Trophoblast cell (in vitro differentiated cells and primary cell): ENCODE data around the gene COTL1.

ENCODE experiments used
- DNase-seq, 2 donors: peaks; one replicate each; pipeline ENCODE4 v3.0.0-alpha.2; 2016
- H2AFZ ChIP-seq: 2 replicates; pipeline ENCODE4 v1.6.1; 2013; ENCODE audit warnings: low read length, moderate library complexity, mild to moderate bottlenecking; ENCODE audit not compliant: insufficient read depth, poor library complexity
- H2AK5ac ChIP-seq: 2 replicates; pipeline ENCODE4 v1.6.1; 2013; ENCODE audit warnings: mild to moderate bottlenecking, low read length
- H2BK120ac ChIP-seq: 2 replicates; pipeline ENCODE4 v1.6.1; 2013; ENCODE audit warnings: low read length, mild to moderate bottlenecking, moderate library complexity; ENCODE audit not compliant: insufficient read depth, poor library complexity
- H2BK12ac ChIP-seq: 2 replicates; pipeline ENCODE4 v1.6.1; 2013; ENCODE audit warnings: mild to moderate bottlenecking, low read length, moderate library complexity
- H2BK5ac ChIP-seq: 2 replicates; pipeline ENCODE4 v1.6.1; 2013; ENCODE audit warnings: low read length, low read depth, moderate library complexity, mild to moderate bottlenecking; ENCODE audit not compliant: poor library complexity
- H3K14ac ChIP-seq: 2 replicates; pipeline ENCODE4 v1.6.1; 2013; ENCODE audit warnings: mild to moderate bottlenecking, low read length
- H3K18ac ChIP-seq: 2 replicates; pipeline ENCODE4 v1.6.1; 2013; ENCODE audit warnings: mild to moderate bottlenecking, low read length
- H3K23ac ChIP-seq: 2 replicates; pipeline ENCODE4 v1.6.1; 2013; ENCODE audit warnings: low read length
- H3K27ac ChIP-seq: 2 replicates; pipeline ENCODE4 v1.5.1; 2013; ENCODE audit warnings: low read depth, mild to moderate bottlenecking, inconsistent platforms, low read length, moderate library complexity
- H3K27me3 ChIP-seq: 2 replicates; pipeline ENCODE4 v1.6.1; 2013; ENCODE audit warnings: inconsistent platforms, mild to moderate bottlenecking, low read length, moderate library complexity; ENCODE audit not compliant: insufficient read depth
- H3K36me3 ChIP-seq, 2 experiments: 1 replicate in 1 of 2; 2 replicates in 1 of 2; pipeline ENCODE4 v1.6.1; 2013; ENCODE audit warnings: low read length in 2 of 2, mild to moderate bottlenecking in 2 of 2, moderate library complexity in 1 of 2; ENCODE audit not compliant: insufficient read depth in 2 of 2, control insufficient read depth in 1 of 2
- H3K4ac ChIP-seq: 2 replicates; pipeline ENCODE4 v1.6.1; 2013; ENCODE audit warnings: low read depth, mild to moderate bottlenecking, low read length, moderate library complexity
- H3K4me1 ChIP-seq, 2 experiments: 1 replicate in 1 of 2; 2 replicates in 1 of 2; pipeline ENCODE4 v1.6.1; 2013; ENCODE audit warnings: low read length in 2 of 2, mild to moderate bottlenecking in 2 of 2, moderate library complexity in 1 of 2; ENCODE audit not compliant: insufficient read depth in 2 of 2, control insufficient read depth in 1 of 2
- H3K4me2 ChIP-seq: 2 replicates; pipeline ENCODE4 v1.6.1; 2013; ENCODE audit warnings: inconsistent platforms, mild to moderate bottlenecking, low read length, moderate library complexity
- H3K4me3 ChIP-seq: 2 replicates; pipeline ENCODE4 v1.5.1; 2013; ENCODE audit warnings: mild to moderate bottlenecking, low read depth, low read length, inconsistent platforms
- H3K79me1 ChIP-seq: one replicate; pipeline ENCODE4 v1.6.1; 2013; ENCODE audit warnings: low read length
- H3K79me2 ChIP-seq: 2 replicates; pipeline ENCODE4 v1.6.1; 2013; ENCODE audit warnings: low read length, mild to moderate bottlenecking; ENCODE audit not compliant: control insufficient read depth, insufficient read depth, poor library complexity
- H3K9ac ChIP-seq: 2 replicates; pipeline ENCODE4 v1.6.1; 2013; ENCODE audit warnings: mild to moderate bottlenecking, low read length
- H3K9me3 ChIP-seq: 2 replicates; pipeline ENCODE4 v1.6.1; 2013; ENCODE audit warnings: low read depth, mild to moderate bottlenecking, control low read depth, inconsistent platforms, low read length; ENCODE audit not compliant: insufficient read depth
- H4K12ac ChIP-seq: 2 replicates; pipeline ENCODE4 v1.6.1; 2013; ENCODE audit warnings: low read depth, mild to moderate bottlenecking, low read length, moderate library complexity
- H4K8ac ChIP-seq: 2 replicates; pipeline ENCODE4 v1.6.1; 2013; ENCODE audit warnings: low read depth, mild to moderate bottlenecking, low read length, moderate library complexity
- H4K91ac ChIP-seq: one replicate; pipeline ENCODE4 v1.6.1; 2013; ENCODE audit warnings: low read depth, mild to moderate bottlenecking, low read length, moderate library complexity
- WGBS: extraction: QIAGEN DNeasy Blood & Tissue Kit; methylation state at CpG from one replicate; pipeline ENCODE4 v1.1.7; 2013; ENCODE audit warnings: missing lambda C conversion rate; ENCODE audit not compliant: insufficient read length, insufficient coverage; ENCODE audit errors: extremely low coverage; 5-methylcytosine and 5-hydroxymethylcytosine counted together

COTL1 gene

DNA sequence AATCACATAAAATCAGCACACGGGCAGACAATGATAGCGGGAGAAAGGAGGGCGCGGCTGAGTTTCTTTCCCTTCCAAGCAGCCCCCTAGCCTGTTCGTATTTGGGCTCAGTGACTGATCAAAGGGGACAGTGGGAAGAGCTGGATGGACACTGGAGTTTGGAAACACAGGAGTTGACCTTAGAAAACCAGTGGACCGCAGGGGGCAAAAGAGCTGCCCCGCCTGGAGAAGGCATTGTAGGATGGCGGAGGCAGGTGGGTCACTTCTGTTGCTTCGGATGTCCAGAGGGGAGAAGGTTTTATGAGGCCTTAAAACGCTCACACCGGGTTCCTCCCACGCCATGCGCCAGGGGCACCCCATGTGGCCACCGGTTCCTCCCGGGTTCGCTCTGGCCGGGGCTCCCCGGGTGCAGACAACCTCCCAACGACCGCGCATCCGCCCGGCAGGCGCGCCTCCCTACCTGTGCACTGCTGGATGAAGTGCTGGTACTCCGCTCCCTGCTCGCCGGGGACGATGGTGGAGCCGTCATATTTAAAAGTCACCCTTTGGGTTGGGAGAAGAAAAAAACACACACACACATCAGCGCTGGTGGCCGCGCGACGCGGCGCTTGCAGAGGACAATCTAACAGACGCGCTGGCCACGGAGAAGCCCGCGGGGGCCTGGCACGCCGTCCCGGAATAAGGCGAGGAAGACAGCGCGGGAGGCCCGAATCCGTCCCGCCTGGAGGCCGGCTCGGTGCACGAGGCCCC, 662 bp downstream of the COTL1 start:
- peak overlapping the region; percentile 95 for H3K4me2 ChIP-seq
- no peaks in the 10 kb centered on the region for H3K27me3 ChIP-seq
- H4K8ac ChIP-seq: peak overlapping the region; percentile 52
- peak overlapping the region; percentile 94 for H3K4me3 ChIP-seq
- peak overlapping the region; percentile 70 for H2BK5ac ChIP-seq
- peak overlapping the region; percentile 22 for H4K12ac ChIP-seq
- peak overlapping the region; percentile 74 for H3K18ac ChIP-seq
- DNase-seq: peak; percentile 23 to 37
- peak overlapping the region; percentile 45 for H3K14ac ChIP-seq
- no peak overlapping the region for H2AK5ac ChIP-seq
- H3K4ac ChIP-seq: peak overlapping the region; percentile 42
- no peaks in the 10 kb centered on the region for H3K9me3 ChIP-seq
- peak overlapping the region; percentile 32 for H4K91ac ChIP-seq
- peak overlapping the region; percentile 75 for H3K9ac ChIP-seq
- H3K79me2 ChIP-seq: peaks cover 16% of the 10 kb centered on the region
- H3K36me3 ChIP-seq: peaks cover 11 to 16% of the 10 kb centered on the region in 2 experiments
- H2BK120ac ChIP-seq: peak overlapping the region; percentile 18
- H3K79me1 ChIP-seq: peaks cover 13% of the 10 kb centered on the region
- H2BK12ac ChIP-seq: no peak overlapping the region
- H3K27ac ChIP-seq: peak overlapping the region; percentile 5
- peaks cover 8 to 10% of the 10 kb centered on the region in 2 experiments for H3K4me1 ChIP-seq
- no CpG with 5 or more reads among the region's 54 CpGs for WGBS
- H2AFZ ChIP-seq: peak overlapping the region; percentile 59
- no peak overlapping the region for H3K23ac ChIP-seq

DNA sequence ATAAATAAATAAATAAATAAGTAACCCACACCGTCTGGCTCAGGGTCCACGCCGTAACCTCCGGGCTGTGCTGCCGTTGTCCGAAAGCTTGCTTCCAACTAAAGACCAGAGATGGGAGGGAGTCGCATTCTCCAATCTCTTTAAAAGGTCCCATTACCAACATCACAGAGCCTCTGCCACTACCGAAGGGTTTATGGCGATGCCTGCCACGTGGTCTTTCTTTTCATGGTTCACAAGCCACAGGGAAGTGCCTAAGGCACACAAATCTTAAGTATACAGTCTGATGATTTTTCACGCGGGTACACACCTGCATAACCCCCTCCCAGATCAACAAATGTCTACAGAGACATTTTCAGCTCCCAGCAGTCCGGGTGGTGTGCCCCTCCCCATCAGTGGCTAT, 1.4 kb downstream of the COTL1 start:
- H3K4me3 ChIP-seq: peak overlapping the region; percentile 65
- no peak overlapping the region for H3K18ac ChIP-seq
- H2BK12ac ChIP-seq: no peak overlapping the region
- no peak overlapping the region for H2AFZ ChIP-seq
- peaks cover 18% of the 10 kb centered on the region for H3K79me2 ChIP-seq
- no peak overlapping the region for H4K8ac ChIP-seq
- no peak overlapping the region for H2AK5ac ChIP-seq
- no peak overlapping the region for H2BK5ac ChIP-seq
- H4K12ac ChIP-seq: no peak overlapping the region
- no CpG with 5 or more reads among the region's 13 CpGs for WGBS
- H3K27me3 ChIP-seq: no peaks in the 10 kb centered on the region
- H2BK120ac ChIP-seq: no peak overlapping the region
- no peak overlapping the region for H3K23ac ChIP-seq
- H4K91ac ChIP-seq: no peak overlapping the region
- peak overlapping the region; percentile 95 for H3K4me2 ChIP-seq
- H3K14ac ChIP-seq: no peak overlapping the region
- H3K9ac ChIP-seq: no peak overlapping the region
- peaks cover 8 to 10% of the 10 kb centered on the region in 2 experiments for H3K4me1 ChIP-seq
- peaks cover 13% of the 10 kb centered on the region for H3K79me1 ChIP-seq
- H3K27ac ChIP-seq: no peak overlapping the region
- H3K9me3 ChIP-seq: no peaks in the 10 kb centered on the region
- H3K36me3 ChIP-seq: peaks cover 11 to 22% of the 10 kb centered on the region in 2 experiments
- DNase-seq: peak in 1 of 2 donors; percentile 35
- H3K4ac ChIP-seq: peak overlapping the region; percentile 44

DNA sequence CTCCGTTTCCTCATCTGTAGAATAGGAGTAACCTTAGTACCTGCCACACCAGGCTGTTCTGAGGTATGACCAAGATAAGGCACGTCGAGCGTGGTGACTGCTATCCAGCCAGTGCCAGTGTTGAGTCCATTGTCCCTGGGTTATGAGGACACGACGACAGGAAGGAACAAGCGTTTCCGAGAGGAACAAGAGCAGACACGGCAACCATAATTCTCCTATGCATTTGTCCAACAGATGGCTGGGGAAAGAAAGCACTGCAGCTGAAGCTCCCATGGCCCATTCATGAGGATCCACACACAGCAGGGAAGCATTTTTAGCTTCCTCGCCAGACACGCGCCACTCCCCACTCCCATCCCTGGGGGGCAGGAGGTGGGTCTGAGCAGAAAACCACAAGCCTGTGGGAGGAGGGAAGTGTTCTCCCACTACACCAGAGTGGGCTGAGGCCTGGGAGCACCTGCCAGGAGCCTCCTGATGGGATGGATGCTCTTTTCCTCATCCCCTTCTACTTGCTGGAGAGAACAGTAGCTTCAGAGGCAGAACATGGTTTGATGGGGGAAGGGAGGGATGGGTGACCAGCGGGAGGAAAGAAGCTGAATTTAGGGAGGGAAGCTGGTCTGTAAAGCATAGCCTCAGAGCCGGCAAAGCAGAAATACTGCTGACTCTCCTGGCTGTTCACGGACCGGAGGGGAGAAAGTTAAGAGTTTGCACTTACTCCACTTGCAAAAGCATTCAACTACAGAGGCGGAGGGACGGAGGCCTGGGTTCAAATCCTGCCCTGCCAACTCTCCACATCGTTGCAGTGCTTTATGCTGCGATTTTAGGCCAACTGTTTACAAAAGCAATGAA, 2.7 kb downstream of the COTL1 start:
- Histone ChIP-seq H3K27ac (no peak overlapping the region), H4K12ac (no peak overlapping the region), H2BK120ac (no peak overlapping the region), H2BK5ac (no peak overlapping the region), H3K9me3 (no peaks in the 10 kb centered on the region), H3K4ac (peak overlapping the region; percentile 4), H3K4me2 (no peak overlapping the region), H3K79me1 (peaks cover 13% of the 10 kb centered on the region), H3K18ac (no peak overlapping the region), H3K23ac (no peak overlapping the region), H4K91ac (no peak overlapping the region), H3K14ac (no peak overlapping the region), H3K36me3 (peaks cover 11 to 22% of the 10 kb centered on the region in 2 experiments), H2AFZ (no peak overlapping the region), H3K4me1 (peaks cover 8 to 10% of the 10 kb centered on the region in 2 experiments), H2AK5ac (no peak overlapping the region), H3K79me2 (peaks cover 18% of the 10 kb centered on the region), H3K4me3 (no peak overlapping the region), H3K27me3 (no peaks in the 10 kb centered on the region), H2BK12ac (no peak overlapping the region), H3K9ac (no peak overlapping the region), H4K8ac (no peak overlapping the region)
- no peak for DNase-seq
- no CpG with 5 or more reads among the region's 20 CpGs for WGBS

DNA sequence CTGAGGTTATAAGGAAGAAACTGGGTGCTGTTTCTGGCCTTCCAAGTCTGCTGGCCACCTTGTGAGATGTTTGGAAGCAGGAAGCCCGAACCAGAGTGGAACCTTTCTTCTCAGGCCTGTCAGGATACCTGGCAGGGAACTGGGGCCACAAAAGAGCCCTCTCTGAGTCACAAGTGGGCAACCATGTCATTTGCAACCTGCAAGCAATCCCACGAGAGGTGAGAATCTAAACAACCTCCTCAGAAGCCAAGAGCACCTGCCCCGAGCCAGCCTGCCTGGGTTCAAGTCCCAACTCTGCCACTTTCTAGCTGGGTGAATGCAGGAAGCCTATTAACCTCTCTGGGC, 3.3 kb downstream of the COTL1 start:
- Histone ChIP-seq H3K9me3 (no peaks in the 10 kb centered on the region), H2BK12ac (no peak overlapping the region), H2BK5ac (no peak overlapping the region), H2AFZ (no peak overlapping the region), H3K36me3 (peaks cover 11 to 22% of the 10 kb centered on the region in 2 experiments), H3K4me1 (peaks cover 8 to 10% of the 10 kb centered on the region in 2 experiments), H2AK5ac (no peak overlapping the region), H3K79me1 (peaks cover 11% of the 10 kb centered on the region), H3K27me3 (no peaks in the 10 kb centered on the region), H2BK120ac (no peak overlapping the region), H3K4me3 (no peak overlapping the region), H4K8ac (no peak overlapping the region), H3K4ac (no peak overlapping the region), H3K18ac (no peak overlapping the region), H3K14ac (no peak overlapping the region), H3K23ac (no peak overlapping the region), H3K4me2 (no peak overlapping the region), H4K91ac (no peak overlapping the region), H4K12ac (no peak overlapping the region), H3K79me2 (peaks cover 18% of the 10 kb centered on the region), H3K27ac (no peak overlapping the region), H3K9ac (no peak overlapping the region)
- DNase-seq: no peak
- WGBS: no CpG with 5 or more reads among the region's 3 CpGs
